ENCODE results near the gene MUC4.

DNA sequence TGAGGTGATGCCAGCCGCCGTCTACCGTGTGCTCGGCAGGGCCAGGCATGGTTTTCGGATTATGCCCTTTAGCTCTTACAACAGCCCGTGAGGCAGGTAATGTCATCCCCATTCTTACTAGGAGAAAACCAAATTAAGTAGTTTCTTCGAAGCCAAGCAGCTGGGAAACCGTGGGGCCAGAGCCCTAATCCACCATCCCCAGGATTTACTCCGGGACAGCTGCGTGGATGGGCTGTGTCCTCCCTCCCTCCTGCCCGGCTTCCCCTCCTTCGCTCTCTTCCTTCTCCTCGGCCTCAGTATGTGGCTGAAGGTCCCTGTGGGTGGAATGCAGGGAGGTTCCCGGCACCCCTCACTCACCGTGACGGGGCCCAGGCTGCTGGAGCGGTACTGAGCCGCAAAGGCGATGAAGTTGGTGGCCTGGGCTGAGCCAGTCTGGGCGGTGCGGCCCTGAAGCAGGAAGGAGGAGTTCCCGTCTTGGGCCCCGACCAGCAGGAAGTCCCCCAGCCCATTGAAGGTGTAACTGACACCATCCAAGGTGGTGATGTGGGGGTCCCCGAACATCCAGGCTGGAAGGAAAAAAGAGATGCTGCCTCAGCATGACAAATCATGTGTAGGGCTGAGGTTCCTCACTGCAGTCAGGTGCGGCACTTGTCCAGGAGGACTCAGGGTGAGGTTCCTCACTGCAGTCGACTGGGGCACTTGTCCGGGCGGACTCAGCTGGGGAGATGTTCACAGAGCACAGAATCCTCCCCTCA is 48.5 kb downstream of the MUC4 start:
- TF ChIP-seq POLR2A (IDR thresholded peaks at IDR 0.05; ENCODE audit: low read depth, low read length) (no peak), CHD1 (IDR thresholded peaks at IDR 0.05; ENCODE audit: low read depth, low read length) (no peak), MAFK (IDR thresholded peaks at IDR 0.05; ENCODE audit: low read depth, low read length) (no peak), MXI1 (IDR thresholded peaks at IDR 0.05; ENCODE audit: borderline replicate concordance, low read depth, low read length) (no peak), CEBPB (IDR thresholded peaks at IDR 0.05; ENCODE audit: low read depth, low read length) (no peak), USF2 (IDR thresholded peaks at IDR 0.05; ENCODE audit: low read depth, low read length) (no peak), FOS (IDR thresholded peaks at IDR 0.05; ENCODE audit: low read depth, low read length) (no peak), BHLHE40 (IDR thresholded peaks at IDR 0.05; ENCODE audit: low read depth, low read length) (no peak), SMC3 (IDR thresholded peaks at IDR 0.05; ENCODE audit: low read depth, low read length) (no peak), RAD21 (IDR thresholded peaks at IDR 0.05; ENCODE audit: low read length) (no peak), MAZ (IDR thresholded peaks at IDR 0.05; ENCODE audit: borderline replicate concordance, low read depth, low read length) (no peak)
- TF ChIP-seq, protein P1, sequence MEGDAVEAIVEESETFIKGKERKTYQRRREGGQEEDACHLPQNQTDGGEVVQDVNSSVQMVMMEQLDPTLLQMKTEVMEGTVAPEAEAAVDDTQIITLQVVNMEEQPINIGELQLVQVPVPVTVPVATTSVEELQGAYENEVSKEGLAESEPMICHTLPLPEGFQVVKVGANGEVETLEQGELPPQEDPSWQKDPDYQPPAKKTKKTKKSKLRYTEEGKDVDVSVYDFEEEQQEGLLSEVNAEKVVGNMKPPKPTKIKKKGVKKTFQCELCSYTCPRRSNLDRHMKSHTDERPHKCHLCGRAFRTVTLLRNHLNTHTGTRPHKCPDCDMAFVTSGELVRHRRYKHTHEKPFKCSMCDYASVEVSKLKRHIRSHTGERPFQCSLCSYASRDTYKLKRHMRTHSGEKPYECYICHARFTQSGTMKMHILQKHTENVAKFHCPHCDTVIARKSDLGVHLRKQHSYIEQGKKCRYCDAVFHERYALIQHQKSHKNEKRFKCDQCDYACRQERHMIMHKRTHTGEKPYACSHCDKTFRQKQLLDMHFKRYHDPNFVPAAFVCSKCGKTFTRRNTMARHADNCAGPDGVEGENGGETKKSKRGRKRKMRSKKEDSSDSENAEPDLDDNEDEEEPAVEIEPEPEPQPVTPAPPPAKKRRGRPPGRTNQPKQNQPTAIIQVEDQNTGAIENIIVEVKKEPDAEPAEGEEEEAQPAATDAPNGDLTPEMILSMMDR (conservative IDR thresholded peaks at IDR 0.05; ENCODE audit: low read depth, low read length) = no peak

Measured in IMR-90 (cell line).